Endothelial cell (in vitro differentiated cells): Measurements from ENCODE around the gene CFAP74. TPM values are rescaled to one million over a fixed set of nuclear protein-coding genes. Genes with fewer than 3 reads are reported as not detected.
A peak's percentile ranks its signal among the peaks of the same experiment; 100 is the strongest.
"Not testable (repeated sequence)": the region's sequence is repeated elsewhere in the genome, so short reads cannot be mapped to it uniquely, and the experiment has no call there.

ENCODE experiments used
- DNase-seq: peaks from one replicate; pipeline ENCODE4 v3.0.0; 2021; ENCODE audit warnings: low spot score
- H3K27ac Mint-ChIP-seq: one replicate; pipeline ENCODE4 v1.8.0; 2021; ENCODE audit warnings: mixed read lengths, inconsistent platforms; ENCODE audit not compliant: unreplicated experiment
- H3K27me3 Mint-ChIP-seq: one replicate; pipeline ENCODE4 v1.8.0; 2021; ENCODE audit warnings: mild to moderate bottlenecking, moderate library complexity, mixed read lengths, inconsistent platforms; ENCODE audit not compliant: unreplicated experiment
- H3K36me3 Mint-ChIP-seq: one replicate; pipeline ENCODE4 v1.8.0; 2021; ENCODE audit warnings: mild to moderate bottlenecking, low read depth, mixed read lengths, inconsistent platforms; ENCODE audit not compliant: unreplicated experiment
- H3K4me1 Mint-ChIP-seq: one replicate; pipeline ENCODE4 v1.8.0; 2021; ENCODE audit warnings: mild to moderate bottlenecking, mixed read lengths, inconsistent platforms; ENCODE audit not compliant: unreplicated experiment
- H3K4me3 Mint-ChIP-seq: one replicate; pipeline ENCODE4 v1.8.0; 2021; ENCODE audit warnings: mild to moderate bottlenecking, mixed read lengths, inconsistent platforms; ENCODE audit not compliant: unreplicated experiment
- H3K9me3 Mint-ChIP-seq: one replicate; pipeline ENCODE4 v1.8.0; 2021; ENCODE audit warnings: mixed read lengths, inconsistent platforms; ENCODE audit not compliant: unreplicated experiment
- CTCF ChIP-seq: fragments of 200-600 bp; sonication (generic); IDR thresholded peaks from one replicate; pipeline ENCODE4 v1.5.0; 2021; ENCODE audit warnings: antibody characterized with exemption; ENCODE audit not compliant: unreplicated experiment
- total RNA-seq: library from RNA; stranded (reverse); fragmentation: NEBNext Ultra II Directional; extraction: Animal tissue kit (Norgen Biotek cat#: 25700); gene quantifications from one replicate; pipeline ENCODE4 v1.2.1, GENCODE V29; 2021; ENCODE audit not compliant: unreplicated experiment

Gene CFAP74
- total RNA-seq, 1 donor from 2014 or later, result not detected

GRCh38 chr1:1982379-1983232, 21.0 kb downstream of the CFAP74 start:
- DNase-seq, result no peak
- Mint-ChIP-seq H3K4me3 (no peak overlapping the region), H3K27me3 (peaks cover 27% of the 10 kb centered on the region), H3K27ac (no peak overlapping the region), H3K36me3 (no peaks in the 10 kb centered on the region), H3K9me3 (no peaks in the 10 kb centered on the region), H3K4me1 (no peaks in the 10 kb centered on the region)
- no peak for TF ChIP-seq CTCF

DNA sequence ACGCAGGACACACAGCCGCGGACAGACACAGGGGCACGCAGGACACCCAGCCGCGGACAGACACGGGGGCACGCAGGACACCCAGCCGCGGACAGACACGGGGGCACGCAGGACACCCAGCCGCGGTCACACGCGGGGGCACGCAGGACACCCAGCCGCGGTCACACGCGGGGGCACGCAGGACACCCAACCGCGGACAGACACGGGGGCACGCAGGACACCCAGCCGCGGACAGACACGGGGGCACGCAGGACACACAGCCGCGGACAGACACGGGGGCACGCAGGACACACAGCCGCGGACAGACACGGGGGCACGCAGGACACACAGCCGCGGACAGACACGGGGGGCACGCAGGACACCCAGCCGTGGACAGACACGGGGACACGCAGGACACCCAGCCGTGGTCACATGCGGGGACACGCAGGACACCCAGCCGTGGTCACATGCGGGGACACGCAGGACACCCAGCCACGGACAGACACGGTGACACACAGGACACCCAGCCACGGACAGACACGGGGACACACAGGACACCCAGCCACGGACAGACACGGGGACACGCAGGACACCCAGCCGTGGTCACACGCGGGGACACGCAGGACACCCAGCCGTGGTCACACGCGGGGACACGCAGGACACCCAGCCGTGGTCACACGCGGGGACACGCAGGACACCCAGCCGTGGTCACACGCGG, 21.8 kb downstream of the CFAP74 start:
- not testable (repeated sequence) for H3K4me1 Mint-ChIP-seq, DNase-seq, H3K27ac Mint-ChIP-seq, H3K4me3 Mint-ChIP-seq, H3K9me3 Mint-ChIP-seq, H3K36me3 Mint-ChIP-seq
- H3K27me3 Mint-ChIP-seq, result peaks cover 32% of the 10 kb centered on the region

GRCh38 chr1:1981142-1981500, 22.5 kb downstream of the CFAP74 start:
- DNase-seq, result no peak
- H3K27ac Mint-ChIP-seq, result no peak overlapping the region
- H3K27me3 Mint-ChIP-seq, result peaks cover 29% of the 10 kb centered on the region
- no peak for TF ChIP-seq CTCF
- H3K4me1 Mint-ChIP-seq, result no peaks in the 10 kb centered on the region
- no peaks in the 10 kb centered on the region for H3K36me3 Mint-ChIP-seq
- no peak overlapping the region for H3K4me3 Mint-ChIP-seq
- H3K9me3 Mint-ChIP-seq, result no peaks in the 10 kb centered on the region

- Mint-ChIP-seq H3K9me3 (no peaks in the 10 kb centered on the region), H3K27me3 (peaks cover 27% of the 10 kb centered on the region), H3K27ac (no peak overlapping the region), H3K4me1 (no peaks in the 10 kb centered on the region), H3K36me3 (no peaks in the 10 kb centered on the region), H3K4me3 (no peak overlapping the region)
- no peak for TF ChIP-seq CTCF
- no peak for DNase-seq
Measured at GRCh38 chr1:1980467-1981141, 23.0 kb downstream of the CFAP74 start.

- DNase-seq, result no peak
- no peaks in the 10 kb centered on the region for H3K9me3 Mint-ChIP-seq
- H3K27ac Mint-ChIP-seq, result no peak overlapping the region
- TF ChIP-seq CTCF, result no peak
- H3K27me3 Mint-ChIP-seq, result peaks cover 27% of the 10 kb centered on the region
- H3K4me1 Mint-ChIP-seq, result no peaks in the 10 kb centered on the region
- peak overlapping the region; percentile 53 for H3K4me3 Mint-ChIP-seq
- no peaks in the 10 kb centered on the region for H3K36me3 Mint-ChIP-seq
Measured at GRCh38 chr1:1979482-1980165, 24.0 kb downstream of the CFAP74 start.

DNA sequence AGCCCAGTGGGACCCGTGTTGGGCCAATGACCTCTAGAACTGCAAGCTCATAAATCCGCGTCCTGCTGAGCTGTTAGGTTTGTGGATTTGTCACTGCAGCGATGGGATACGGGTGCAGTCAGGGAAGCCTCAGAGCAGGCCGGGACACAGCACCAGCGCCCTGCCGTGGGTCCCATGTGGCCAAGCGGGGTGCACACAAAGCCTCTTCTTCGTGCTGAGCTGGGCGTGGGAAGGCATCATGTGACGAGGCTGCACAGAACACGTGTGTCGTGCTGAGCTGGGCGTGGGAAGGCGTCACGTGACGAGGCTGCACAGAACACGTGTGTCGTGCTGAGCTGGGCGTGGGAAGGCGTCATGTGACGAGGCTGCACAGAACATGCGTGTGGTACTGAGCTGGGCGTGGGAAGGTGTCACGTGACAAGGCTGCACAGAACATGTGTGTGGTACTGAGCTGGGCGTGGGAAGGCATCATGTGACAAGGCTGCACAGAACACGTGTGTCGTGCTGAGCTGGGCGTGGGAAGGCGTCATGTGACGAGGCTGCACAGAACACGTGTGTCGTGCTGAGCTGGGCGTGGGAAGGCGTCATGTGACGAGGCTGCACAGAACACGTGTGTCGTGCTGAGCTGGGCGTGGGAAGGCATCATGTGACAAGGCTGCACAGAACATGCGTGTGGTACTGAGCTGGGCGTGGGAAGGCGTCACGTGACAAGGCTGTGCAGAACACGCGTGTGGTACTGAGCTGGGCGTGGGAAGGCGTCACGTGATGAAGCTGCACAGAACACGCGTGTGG, 24.7 kb downstream of the CFAP74 start:
- H3K9me3 Mint-ChIP-seq, H3K4me1 Mint-ChIP-seq, H3K36me3 Mint-ChIP-seq, DNase-seq, H3K27ac Mint-ChIP-seq: not testable (repeated sequence)
- peaks cover 27% of the 10 kb centered on the region for H3K27me3 Mint-ChIP-seq
- peak overlapping the region; percentile 29 for H3K4me3 Mint-ChIP-seq
